Cardiac muscle cell (in vitro differentiated cells and primary cell): Measurements from ENCODE around the gene BRD2. TPM values are rescaled to one million over a fixed set of nuclear protein-coding genes. Genes with fewer than 3 reads are reported as not detected.

Experiments used
- DNase-seq, 2 donors: peaks; one replicate each; pipeline versions ENCODE4 v3.0.0 to v3.0.0-alpha.2; 2010 to 2017; ENCODE audit warnings: low read depth in 1 of 2, low spot score in 1 of 2
- H3K27ac ChIP-seq: fragments of 200-600 bp; sonication (generic); 2 replicates; pipeline ENCODE4 v1.5.1; 2016
- H3K27me3 ChIP-seq: fragments of 200-600 bp; sonication (generic); 2 replicates; pipeline ENCODE4 v1.6.0; 2016; ENCODE audit warnings: control low read depth
- H3K36me3 ChIP-seq: fragments of 200-600 bp; sonication (generic); 2 replicates; pipeline ENCODE4 v1.5.1; 2016; ENCODE audit warnings: control low read depth
- H3K4me1 ChIP-seq: fragments of 200-600 bp; sonication (generic); 2 replicates; pipeline ENCODE4 v1.8.1; 2017; ENCODE audit warnings: low read depth, mild to moderate bottlenecking, mixed run types
- H3K4me3 ChIP-seq: fragments of 200-600 bp; sonication (generic); 2 replicates; pipeline ENCODE4 v1.5.1; 2016; ENCODE audit warnings: mild to moderate bottlenecking
- H3K9me3 ChIP-seq: fragments of 200-600 bp; sonication (generic); 2 replicates; pipeline ENCODE4 v1.5.1; 2017; ENCODE audit warnings: low read depth, mild to moderate bottlenecking, control low read depth
- polyA plus RNA-seq: library from polyadenylated mRNA; unstranded; fragments of >200 nt; fragmentation: Nextera tagmentation; extraction: Ambion mirVana; gene quantifications from 2 replicates; pipeline ENCODE4 v1.2.1, GENCODE V29; 2016
- total RNA-seq: library from RNA; depleted of rRNA; stranded (reverse); fragments of >200 nt; gene quantifications from 2 replicates; pipeline ENCODE4 v1.2.3, GENCODE V29; 2016
- TF ChIP-seq, protein P1 (sequence below): IDR thresholded peaks from 2 replicates; pipeline ENCODE4 v1.5.1; 2012; ENCODE audit warnings: low read depth, mild to moderate bottlenecking, low read length

Gene BRD2
- total and polyA plus RNA-seq, 2 experiments from 2014 or later: 137 to 232 TPM

DNA sequence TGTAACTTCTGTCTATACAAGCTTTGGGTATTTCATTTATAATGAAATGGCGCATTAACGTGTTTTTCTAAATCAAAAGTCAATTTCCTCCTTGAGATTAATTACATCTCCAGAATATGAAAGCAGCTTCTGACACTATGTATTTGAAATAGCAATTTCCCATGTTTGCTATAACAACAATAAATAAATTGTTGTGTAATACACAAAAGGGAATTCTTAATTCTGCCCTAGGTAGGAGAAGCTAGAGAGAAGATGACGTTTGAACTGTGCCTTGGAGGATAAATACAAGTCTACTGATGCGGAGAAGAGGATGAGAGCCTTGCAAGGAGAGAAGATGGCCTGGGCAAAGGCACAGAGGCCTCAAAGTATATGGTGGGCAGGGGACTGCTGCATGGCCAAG lies 48.6 kb downstream of the BRD2 start:
- no peaks in the 10 kb centered on the region for H3K36me3 ChIP-seq
- no peaks in the 10 kb centered on the region for H3K9me3 ChIP-seq
- TF ChIP-seq, protein P1, sequence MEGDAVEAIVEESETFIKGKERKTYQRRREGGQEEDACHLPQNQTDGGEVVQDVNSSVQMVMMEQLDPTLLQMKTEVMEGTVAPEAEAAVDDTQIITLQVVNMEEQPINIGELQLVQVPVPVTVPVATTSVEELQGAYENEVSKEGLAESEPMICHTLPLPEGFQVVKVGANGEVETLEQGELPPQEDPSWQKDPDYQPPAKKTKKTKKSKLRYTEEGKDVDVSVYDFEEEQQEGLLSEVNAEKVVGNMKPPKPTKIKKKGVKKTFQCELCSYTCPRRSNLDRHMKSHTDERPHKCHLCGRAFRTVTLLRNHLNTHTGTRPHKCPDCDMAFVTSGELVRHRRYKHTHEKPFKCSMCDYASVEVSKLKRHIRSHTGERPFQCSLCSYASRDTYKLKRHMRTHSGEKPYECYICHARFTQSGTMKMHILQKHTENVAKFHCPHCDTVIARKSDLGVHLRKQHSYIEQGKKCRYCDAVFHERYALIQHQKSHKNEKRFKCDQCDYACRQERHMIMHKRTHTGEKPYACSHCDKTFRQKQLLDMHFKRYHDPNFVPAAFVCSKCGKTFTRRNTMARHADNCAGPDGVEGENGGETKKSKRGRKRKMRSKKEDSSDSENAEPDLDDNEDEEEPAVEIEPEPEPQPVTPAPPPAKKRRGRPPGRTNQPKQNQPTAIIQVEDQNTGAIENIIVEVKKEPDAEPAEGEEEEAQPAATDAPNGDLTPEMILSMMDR: no peak
- H3K4me3 ChIP-seq: no peak overlapping the region
- H3K27me3 ChIP-seq: no peaks in the 10 kb centered on the region
- no peaks in the 10 kb centered on the region for H3K4me1 ChIP-seq
- DNase-seq: no peak
- H3K27ac ChIP-seq: no peak overlapping the region

- no peaks in the 10 kb centered on the region for H3K36me3 ChIP-seq
- no peaks in the 10 kb centered on the region for H3K9me3 ChIP-seq
- no peak overlapping the region for H3K4me3 ChIP-seq
- H3K4me1 ChIP-seq: no peaks in the 10 kb centered on the region
- H3K27ac ChIP-seq: no peak overlapping the region
- no peaks in the 10 kb centered on the region for H3K27me3 ChIP-seq
- TF ChIP-seq, protein P1: no peak
- DNase-seq: no peak
Measured at GRCh38 chr6:33017694-33018353, 49.4 kb downstream of the BRD2 start.

- no peaks in the 10 kb centered on the region for H3K9me3 ChIP-seq
- no peak overlapping the region for H3K4me3 ChIP-seq
- no peaks in the 10 kb centered on the region for H3K27me3 ChIP-seq
- no peaks in the 10 kb centered on the region for H3K36me3 ChIP-seq
- no peaks in the 10 kb centered on the region for H3K4me1 ChIP-seq
- no peak for DNase-seq
- TF ChIP-seq, protein P1: no peak
- no peak overlapping the region for H3K27ac ChIP-seq
Measured at GRCh38 chr6:33018418-33018817, 50.0 kb downstream of the BRD2 start.

GRCh38 chr6:33018904-33019303 lies 50.5 kb downstream of the BRD2 start:
- DNase-seq: peak in 1 of 2 donors; percentile 72
- no peaks in the 10 kb centered on the region for H3K9me3 ChIP-seq
- H3K4me1 ChIP-seq: no peaks in the 10 kb centered on the region
- no peaks in the 10 kb centered on the region for H3K36me3 ChIP-seq
- TF ChIP-seq, protein P1: no peak
- no peak overlapping the region for H3K27ac ChIP-seq
- H3K4me3 ChIP-seq: no peak overlapping the region
- no peaks in the 10 kb centered on the region for H3K27me3 ChIP-seq

- TF ChIP-seq, protein P1: no peak
- no peak for DNase-seq
- Histone ChIP-seq H3K27me3 (no peaks in the 10 kb centered on the region), H3K4me3 (no peak overlapping the region), H3K27ac (no peak overlapping the region), H3K9me3 (no peaks in the 10 kb centered on the region), H3K4me1 (no peaks in the 10 kb centered on the region), H3K36me3 (no peaks in the 10 kb centered on the region)
Measured at GRCh38 chr6:33019372-33019771, 51.0 kb downstream of the BRD2 start.
